ENCODE data around the gene CORO7. TPM values are rescaled to one million over a fixed set of nuclear protein-coding genes. Genes with fewer than 3 reads are reported as not detected.
"Not testable (repeated sequence)": the region's sequence is repeated elsewhere in the genome, so short reads cannot be mapped to it uniquely, and the experiment has no call there.

CORO7 gene
- total RNA-seq, 2 donors from 2014 or later, result 15.6 to 19.5 TPM

GRCh38 chr16:4347765-4348509, 68.5 kb downstream of the CORO7 start:
- intact Hi-C loops (cut with DNase I), result no loop called here
- DNase-seq (no peak), ATAC-seq (peak in 1 of 2 donors; percentile 14)

- DNase-seq (no peak), ATAC-seq (peak in 1 of 2 donors; percentile 5)
- intact Hi-C loops (cut with DNase I), result no loop called here
Observed at GRCh38 chr16:4347010-4347409, 69.4 kb downstream of the CORO7 start.

GRCh38 chr16:4345836-4346781, 70.3 kb downstream of the CORO7 start:
- no peak for ATAC-seq
- intact Hi-C loops (cut with DNase I), result no loop called here

GRCh38 chr16:4344983-4345835, 71.2 kb downstream of the CORO7 start:
- intact Hi-C loops (cut with DNase I), result no loop called here
- no peak for DNase-seq

More at GRCh38 chr16:4345836-4346781, 70.3 kb downstream of the CORO7 start:
- DNase-seq, result no peak

GRCh38 chr16:4344300-4344982, 72.0 kb downstream of the CORO7 start:
- DNase-seq; ATAC-seq; intact Hi-C loops (cut with DNase I): not testable (repeated sequence)

More at GRCh38 chr16:4344983-4345835, 71.2 kb downstream of the CORO7 start:
- ATAC-seq, result no peak

- ATAC-seq, result no peak
- intact Hi-C loops (cut with DNase I), result no loop called here
- DNase-seq, result no peak
Observed at GRCh38 chr16:4342866-4343744, 73.3 kb downstream of the CORO7 start.

- ATAC-seq, result no peak
- intact Hi-C loops (cut with DNase I), result no loop called here
- no peak for DNase-seq
Observed at GRCh38 chr16:4341250-4341649, 75.1 kb downstream of the CORO7 start.

GRCh38 chr16:4340443-4340842, 76.0 kb downstream of the CORO7 start:
- intact Hi-C loops (cut with DNase I), result no loop called here
- DNase-seq (no peak), ATAC-seq (no peak)

- DNase-seq (peak; percentile 67), ATAC-seq (peak; percentile 27 to 55)
- intact Hi-C loops (cut with DNase I), result loop anchor here in 1 of 2 donors (10.0 kb wide), 1 partner anchor 145 kb away; no protein-coding TSS in a partner anchor
Observed at GRCh38 chr16:4339909-4340308, 76.5 kb downstream of the CORO7 start.

GRCh38 chr16:4339455-4339854, 76.9 kb downstream of the CORO7 start:
- intact Hi-C loops (cut with DNase I), result loop anchor here in 1 of 2 donors (10.0 kb wide), 1 partner anchor 145 kb away; no protein-coding TSS in a partner anchor
- DNase-seq (no peak), ATAC-seq (no peak)

- DNase-seq (no peak), ATAC-seq (peak; percentile 2 to 13)
- intact Hi-C loops (cut with DNase I), result loop anchor here in 1 of 2 donors (10.0 kb wide), 1 partner anchor 144 kb away; no protein-coding TSS in a partner anchor
Observed at GRCh38 chr16:4338712-4339299, 77.6 kb downstream of the CORO7 start.

GRCh38 chr16:4338125-4338582, 78.2 kb downstream of the CORO7 start:
- ATAC-seq, result no peak

GRCh38 chr16:4337540-4338088, 78.8 kb downstream of the CORO7 start:
- DNase-seq, result no peak
- ATAC-seq, result no peak
- intact Hi-C loops (cut with DNase I), result loop anchor here in 1 of 2 donors (10.0 kb wide), 1 partner anchor 143 kb away; no protein-coding TSS in a partner anchor

More at GRCh38 chr16:4338125-4338582, 78.2 kb downstream of the CORO7 start:
- no peak for DNase-seq
- intact Hi-C loops (cut with DNase I), result loop anchor here in 1 of 2 donors (10.0 kb wide), 1 partner anchor 143 kb away; no protein-coding TSS in a partner anchor

GRCh38 chr16:4336701-4337539, 79.5 kb downstream of the CORO7 start:
- intact Hi-C loops (cut with DNase I), result loop anchor here in 1 of 2 donors (10.0 kb wide), 1 partner anchor 142 kb away; no protein-coding TSS in a partner anchor
- no peak for DNase-seq
- ATAC-seq, result no peak
